Measurements from ENCODE around the gene PAQR9.

Gene PAQR9, protein sequence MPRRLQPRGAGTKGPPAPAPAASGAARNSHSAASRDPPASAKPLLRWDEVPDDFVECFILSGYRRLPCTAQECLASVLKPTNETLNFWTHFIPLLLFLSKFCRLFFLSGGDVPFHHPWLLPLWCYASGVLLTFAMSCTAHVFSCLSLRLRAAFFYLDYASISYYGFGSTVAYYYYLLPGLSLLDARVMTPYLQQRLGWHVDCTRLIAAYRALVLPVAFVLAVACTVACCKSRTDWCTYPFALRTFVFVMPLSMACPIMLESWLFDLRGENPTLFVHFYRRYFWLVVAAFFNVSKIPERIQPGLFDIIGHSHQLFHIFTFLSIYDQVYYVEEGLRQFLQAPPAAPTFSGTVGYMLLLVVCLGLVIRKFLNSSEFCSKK

DNA sequence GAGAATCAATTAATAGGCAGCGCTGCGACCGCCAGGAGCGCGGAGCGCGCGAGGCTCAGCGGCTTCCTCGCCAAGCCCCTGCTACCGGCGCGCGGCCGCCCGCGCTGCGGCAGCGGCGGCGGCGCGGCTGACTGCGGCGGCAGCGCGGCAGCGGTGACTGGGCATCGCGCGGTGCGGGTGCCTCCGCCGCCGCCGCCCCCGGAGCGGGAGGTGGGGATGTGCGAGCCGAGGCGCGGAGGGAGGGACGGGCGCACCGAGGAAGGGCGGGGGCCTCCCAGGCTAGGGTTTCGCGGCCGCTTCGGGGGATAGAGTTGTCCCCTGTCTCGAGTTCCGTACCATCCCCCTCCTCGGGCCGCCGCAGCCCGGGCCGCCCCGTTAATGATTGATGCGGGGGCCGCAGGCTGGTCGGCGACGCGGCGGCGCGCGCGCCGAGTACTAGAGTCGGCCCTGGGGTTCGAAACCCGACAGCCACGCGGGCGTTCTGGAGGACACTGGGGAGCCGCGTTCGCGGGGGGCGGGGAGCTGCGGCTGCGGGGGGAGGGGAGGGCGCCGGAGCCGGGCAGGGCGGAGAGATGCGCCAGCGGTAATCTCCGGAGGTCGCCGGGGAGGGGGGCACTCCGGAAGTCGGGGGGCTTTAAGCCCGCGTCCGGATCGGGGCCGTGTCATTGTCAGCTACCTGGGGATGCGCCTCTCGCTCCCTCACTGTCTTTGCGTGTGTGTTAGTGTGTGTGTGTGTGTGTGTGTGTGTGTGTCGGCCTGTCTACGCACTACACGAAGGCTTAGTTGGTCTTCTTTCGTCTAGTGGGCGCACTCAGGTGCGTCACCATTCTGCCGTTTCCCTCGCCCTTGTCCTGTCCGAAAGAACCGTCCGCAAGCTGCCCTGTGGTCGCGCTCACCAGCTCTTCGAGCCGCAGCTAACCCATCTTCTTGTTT, at the start of gene PAQR9:
PAQR9 (minus strand) TSS at position 159 of the 933 bp plus-strand sequence. CDS start 338 bp downstream, outside the sequence.
- Mint-ChIP-seq H3K36me3 (ENCODE audit: insufficient read depth) (peaks cover 4% of the 10 kb centered on the region), H3K27ac (ENCODE audit: low read depth) (no peak within 1 kb of the TSS), H3K9me3 (no peaks in the 10 kb centered on the region), H3K27me3 (peaks cover 85% of the 10 kb centered on the region), H3K4me1 (peaks cover 11% of the 10 kb centered on the region), H3K4me3 (peak within 1 kb of the TSS; percentile 80)
- DNase-seq (ENCODE audit: low spot score in 2 of 2) (no peak), ATAC-seq (replicated peaks; ENCODE audit: extremely low read depth, poor library complexity, severe bottlenecking) (peak; percentile 55)

DNA sequence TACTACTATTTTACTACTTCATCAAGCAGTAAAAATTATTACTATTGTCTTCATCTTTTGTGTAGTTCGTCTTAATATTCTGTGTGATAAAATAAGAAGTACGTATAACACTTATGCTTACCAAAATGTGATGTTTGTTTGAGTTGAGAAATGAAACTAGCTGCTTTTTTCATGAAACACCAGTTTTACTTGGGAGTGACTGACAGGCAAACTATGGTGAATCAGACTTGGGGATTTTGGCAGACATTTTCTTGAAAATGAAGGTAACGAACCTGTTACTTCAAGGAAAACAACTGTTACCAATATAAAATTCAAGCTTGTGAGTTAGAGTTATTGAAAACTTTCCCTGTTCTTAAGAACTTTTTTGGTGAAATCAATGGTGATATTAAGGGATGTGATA, 48.2 kb upstream of the PAQR9 start:
- DNase-seq (ENCODE audit: low spot score in 2 of 2) (no peak), ATAC-seq (replicated peaks; ENCODE audit: extremely low read depth, poor library complexity, severe bottlenecking) (no peak)
- Mint-ChIP-seq H3K9me3 (no peaks in the 10 kb centered on the region), H3K36me3 (ENCODE audit: insufficient read depth) (peaks cover 26% of the 10 kb centered on the region), H3K27ac (ENCODE audit: low read depth) (no peak overlapping the region), H3K27me3 (no peaks in the 10 kb centered on the region), H3K4me3 (no peak overlapping the region), H3K4me1 (peaks cover 51% of the 10 kb centered on the region)

DNA sequence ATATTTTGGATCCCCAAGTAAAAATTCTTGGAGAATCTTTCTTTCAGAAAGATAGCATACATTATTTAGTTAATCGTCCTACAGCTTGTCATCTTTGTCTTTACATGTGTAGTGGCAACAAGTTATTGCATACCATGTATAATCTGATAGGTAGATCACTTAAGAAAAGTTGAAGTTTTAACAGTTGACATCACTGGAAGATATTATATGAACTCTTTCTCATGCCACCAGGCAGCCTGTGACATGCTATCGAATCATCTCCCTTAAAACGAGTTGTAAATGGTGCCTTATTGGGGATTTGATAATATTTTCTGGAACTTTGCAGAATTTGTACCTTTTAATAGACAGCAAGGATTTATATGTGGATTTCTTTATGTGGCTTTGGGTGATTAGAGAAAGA, 46.5 kb upstream of the PAQR9 start:
- H3K9me3 Mint-ChIP-seq, result no peaks in the 10 kb centered on the region
- peaks cover 60% of the 10 kb centered on the region for H3K4me1 Mint-ChIP-seq
- peaks cover 24% of the 10 kb centered on the region for H3K36me3 Mint-ChIP-seq (ENCODE audit: insufficient read depth)
- H3K4me3 Mint-ChIP-seq, result no peak overlapping the region
- no peak overlapping the region for H3K27ac Mint-ChIP-seq (ENCODE audit: low read depth)
- DNase-seq (ENCODE audit: low spot score in 2 of 2) (no peak), ATAC-seq (replicated peaks; ENCODE audit: extremely low read depth, poor library complexity, severe bottlenecking) (no peak)
- H3K27me3 Mint-ChIP-seq, result no peaks in the 10 kb centered on the region

DNA sequence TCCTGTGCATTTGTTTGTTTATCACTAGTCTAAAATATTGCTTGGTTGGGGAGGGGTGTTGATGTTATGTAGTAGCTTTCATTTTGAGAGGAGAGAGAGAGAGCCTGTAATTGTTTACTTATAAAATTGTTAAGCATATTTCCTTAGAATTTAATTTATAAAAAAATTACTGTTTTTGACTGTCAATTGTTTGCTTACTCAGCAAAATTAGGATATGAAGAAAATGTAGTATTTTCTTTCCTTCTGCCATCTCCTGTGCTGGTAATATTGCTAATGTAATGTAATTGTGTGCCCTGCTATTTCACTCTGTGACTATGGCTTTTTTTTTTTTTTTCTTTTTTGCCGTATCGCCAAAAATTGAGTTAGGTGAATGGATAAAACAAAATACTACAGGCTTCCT, 41.3 kb upstream of the PAQR9 start:
- Mint-ChIP-seq H3K27ac (ENCODE audit: low read depth) (no peak overlapping the region), H3K36me3 (ENCODE audit: insufficient read depth) (peaks cover 18% of the 10 kb centered on the region), H3K4me3 (peak overlapping the region; percentile 43), H3K4me1 (peaks cover 68% of the 10 kb centered on the region), H3K9me3 (no peaks in the 10 kb centered on the region), H3K27me3 (no peaks in the 10 kb centered on the region)
- DNase-seq (ENCODE audit: low spot score in 2 of 2) (no peak), ATAC-seq (replicated peaks; ENCODE audit: extremely low read depth, poor library complexity, severe bottlenecking) (no peak)

DNA sequence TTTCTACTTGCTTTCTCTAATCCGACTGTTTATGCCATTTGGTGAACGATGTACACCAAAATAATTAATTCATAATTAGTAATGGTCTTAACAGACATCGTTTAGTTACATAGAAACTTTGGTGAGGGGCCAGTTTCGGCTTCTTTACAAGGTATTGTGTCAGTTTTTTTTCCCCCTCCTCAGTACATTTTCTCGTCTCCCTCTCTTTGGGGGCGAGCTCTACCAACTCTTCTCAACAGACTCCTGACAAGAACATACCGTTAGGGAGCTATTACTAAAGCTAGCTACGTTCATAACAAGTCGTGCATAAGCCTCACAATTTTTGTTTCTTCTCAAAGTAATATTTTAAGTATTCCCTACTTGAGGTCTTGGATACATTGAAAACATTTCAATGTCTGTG, 39.3 kb upstream of the PAQR9 start:
- Mint-ChIP-seq H3K27me3 (no peaks in the 10 kb centered on the region), H3K36me3 (ENCODE audit: insufficient read depth) (peaks cover 17% of the 10 kb centered on the region), H3K9me3 (no peaks in the 10 kb centered on the region), H3K4me1 (peaks cover 51% of the 10 kb centered on the region), H3K27ac (ENCODE audit: low read depth) (peak overlapping the region; percentile 95), H3K4me3 (peak overlapping the region; percentile 92)
- ATAC-seq (replicated peaks; ENCODE audit: extremely low read depth, poor library complexity, severe bottlenecking) (no peak), DNase-seq (ENCODE audit: low spot score in 2 of 2) (no peak)

DNA sequence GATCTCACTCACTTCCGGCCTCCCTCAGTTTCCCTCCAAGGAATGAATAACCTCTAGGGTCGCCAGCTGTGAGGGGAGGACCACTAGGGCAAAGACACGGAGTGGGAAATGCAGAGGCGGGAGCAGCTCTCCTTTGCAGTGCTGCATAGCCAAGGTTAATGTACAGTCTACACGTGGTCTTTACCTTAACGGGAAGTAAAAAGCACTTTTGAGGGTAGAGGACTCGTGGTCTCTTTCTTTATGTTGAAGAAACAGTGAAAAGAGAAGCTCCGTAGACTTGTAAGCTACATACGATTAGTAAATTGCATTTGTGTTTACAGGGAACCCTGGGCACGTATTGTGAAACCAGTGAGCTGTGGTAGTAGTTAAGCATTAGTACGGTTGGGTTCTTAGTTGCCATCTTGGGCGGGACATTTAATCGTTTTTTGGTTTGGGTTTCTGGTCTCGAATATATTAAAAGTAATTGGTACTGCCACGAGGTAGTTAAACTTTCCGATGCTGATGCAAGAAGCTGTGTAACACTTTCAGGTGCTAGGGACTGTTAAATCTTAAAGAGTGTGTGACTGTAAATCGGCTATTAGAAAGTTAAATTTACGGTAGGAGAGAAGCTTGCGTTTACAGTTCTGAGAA, 38.7 kb upstream of the PAQR9 start:
- Mint-ChIP-seq H3K27me3 (no peaks in the 10 kb centered on the region), H3K36me3 (ENCODE audit: insufficient read depth) (peaks cover 17% of the 10 kb centered on the region), H3K27ac (ENCODE audit: low read depth) (peak overlapping the region; percentile 95), H3K9me3 (no peaks in the 10 kb centered on the region), H3K4me3 (peak overlapping the region; percentile 92), H3K4me1 (peaks cover 45% of the 10 kb centered on the region)
- ATAC-seq (replicated peaks; ENCODE audit: extremely low read depth, poor library complexity, severe bottlenecking) (peak; percentile 27), DNase-seq (ENCODE audit: low spot score in 2 of 2) (no peak)

DNA sequence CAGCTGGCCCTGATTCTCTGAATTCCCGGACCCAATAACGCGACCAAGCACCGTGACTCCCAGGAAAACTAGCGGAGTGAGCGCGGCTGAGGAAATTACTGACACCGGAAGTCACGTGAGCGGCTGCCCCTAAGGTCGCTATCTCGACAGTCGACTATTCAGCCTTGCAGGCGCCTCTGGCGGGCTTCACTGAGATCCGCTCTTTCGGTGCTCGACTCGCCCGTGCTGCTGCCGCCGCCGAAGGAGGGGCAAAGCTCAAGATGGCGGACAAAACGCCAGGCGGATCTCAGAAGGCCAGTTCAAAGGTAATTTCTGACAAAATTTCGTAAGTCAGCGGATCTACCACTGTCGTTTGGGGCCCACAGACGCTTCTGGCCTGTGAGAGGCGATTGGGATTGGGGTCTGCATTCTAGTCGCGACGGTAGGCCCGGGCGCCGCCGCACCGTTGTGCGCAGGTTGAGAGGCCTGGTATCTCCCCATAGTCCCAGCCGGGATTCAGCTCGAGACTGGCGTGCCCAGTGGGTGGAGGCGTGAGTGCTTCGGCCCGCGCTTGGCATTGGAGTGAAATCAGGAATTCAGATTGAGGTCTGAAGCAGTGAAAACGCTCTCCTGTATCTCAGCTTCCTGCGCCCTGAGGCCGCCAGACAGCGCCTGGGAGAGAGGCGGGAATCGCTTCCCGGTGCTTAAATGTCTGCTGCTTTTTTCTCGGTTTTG, 38.1 kb upstream of the PAQR9 start, which contains the start of gene U2SURP:
U2SURP (plus strand) TSS at position 202 of the 714 bp plus-strand sequence; CDS start at position 261, 59 bp downstream.
- ATAC-seq (replicated peaks; ENCODE audit: extremely low read depth, poor library complexity, severe bottlenecking) (peak; percentile 92), DNase-seq (ENCODE audit: low spot score in 2 of 2) (peak; percentile 78 to 84)
- peaks cover 17% of the 10 kb centered on the region for H3K36me3 Mint-ChIP-seq (ENCODE audit: insufficient read depth)
- H3K27ac Mint-ChIP-seq (ENCODE audit: low read depth), result peak within 1 kb of the TSS; percentile 95
- no peaks in the 10 kb centered on the region for H3K27me3 Mint-ChIP-seq
- H3K9me3 Mint-ChIP-seq, result no peaks in the 10 kb centered on the region
- H3K4me1 Mint-ChIP-seq, result peaks cover 39% of the 10 kb centered on the region
- peak within 1 kb of the TSS; percentile 92 for H3K4me3 Mint-ChIP-seq

DNA sequence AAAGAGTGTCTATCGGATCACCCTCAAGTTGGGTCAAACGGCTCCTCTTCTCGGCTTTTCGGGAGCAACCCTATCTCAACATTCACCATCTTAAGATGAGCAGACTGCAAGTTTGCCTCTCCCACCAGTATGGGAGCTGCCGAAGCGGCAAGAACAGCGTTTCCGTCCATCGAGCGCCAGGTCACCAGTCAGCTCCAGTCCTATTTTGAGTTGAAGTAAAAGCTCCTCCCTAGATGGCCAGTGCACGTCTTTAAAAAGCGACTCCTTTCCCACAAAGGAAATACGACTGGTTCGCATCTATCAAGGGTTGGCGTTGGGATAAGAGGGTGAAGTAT, 37.5 kb upstream of the PAQR9 start:
- Mint-ChIP-seq H3K4me1 (peaks cover 33% of the 10 kb centered on the region), H3K27ac (ENCODE audit: low read depth) (peak overlapping the region; percentile 95), H3K27me3 (no peaks in the 10 kb centered on the region), H3K36me3 (ENCODE audit: insufficient read depth) (peaks cover 14% of the 10 kb centered on the region), H3K9me3 (no peaks in the 10 kb centered on the region), H3K4me3 (peak overlapping the region; percentile 92)
- no peak for DNase-seq (ENCODE audit: low spot score in 2 of 2)
- peak; percentile 69 for ATAC-seq (replicated peaks; ENCODE audit: extremely low read depth, poor library complexity, severe bottlenecking)

DNA sequence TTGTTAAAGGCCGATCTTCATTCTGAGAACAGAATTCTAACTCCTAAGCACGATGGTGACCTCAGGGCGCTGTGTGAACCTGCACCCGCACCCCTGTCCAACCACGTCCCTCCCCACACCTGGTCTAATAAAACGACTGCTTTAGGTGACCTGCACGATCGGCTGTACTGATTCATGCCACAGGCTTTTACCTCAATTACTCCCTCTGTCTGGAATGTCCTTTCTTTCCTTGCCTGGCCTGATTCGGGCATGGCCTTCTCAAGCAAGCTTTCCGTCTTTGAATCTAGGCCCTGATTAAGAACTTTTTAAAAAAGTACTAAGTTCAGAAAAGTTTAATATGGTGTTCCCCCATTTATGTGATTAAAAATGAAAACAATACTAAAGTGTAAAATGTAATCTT, 37.1 kb upstream of the PAQR9 start:
- peaks cover 14% of the 10 kb centered on the region for H3K36me3 Mint-ChIP-seq (ENCODE audit: insufficient read depth)
- H3K9me3 Mint-ChIP-seq, result no peaks in the 10 kb centered on the region

DNA sequence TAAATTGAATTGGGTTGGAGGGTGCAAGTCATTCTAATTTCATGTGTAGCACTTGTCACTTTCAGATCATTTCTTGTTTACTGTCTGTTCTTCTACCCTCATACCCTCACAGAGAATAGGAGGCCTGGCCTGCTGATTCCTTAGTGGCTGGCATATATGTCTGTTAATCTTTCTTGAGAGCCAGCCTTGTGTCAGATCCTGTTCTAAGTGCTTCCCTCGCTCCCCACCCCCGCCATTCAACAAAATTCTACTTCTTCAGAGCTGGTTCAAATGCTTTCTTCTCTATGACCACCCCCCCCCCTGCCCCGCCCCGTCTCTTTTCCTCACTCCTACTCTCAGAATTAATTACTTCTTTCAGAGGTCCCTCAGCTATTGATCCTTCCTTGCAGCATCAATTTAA, 36.4 kb upstream of the PAQR9 start:
- no peak overlapping the region for H3K27ac Mint-ChIP-seq (ENCODE audit: low read depth)
- H3K27me3 Mint-ChIP-seq, result no peaks in the 10 kb centered on the region
- no peaks in the 10 kb centered on the region for H3K9me3 Mint-ChIP-seq
- H3K4me1 Mint-ChIP-seq, result peaks cover 30% of the 10 kb centered on the region
- DNase-seq (ENCODE audit: low spot score in 2 of 2) (no peak), ATAC-seq (replicated peaks; ENCODE audit: extremely low read depth, poor library complexity, severe bottlenecking) (no peak)
- peak overlapping the region; percentile 92 for H3K4me3 Mint-ChIP-seq
- H3K36me3 Mint-ChIP-seq (ENCODE audit: insufficient read depth), result peaks cover 14% of the 10 kb centered on the region

More for the DNA sequence above, 37.1 kb upstream of the PAQR9 start:
- peak overlapping the region; percentile 95 for H3K27ac Mint-ChIP-seq (ENCODE audit: low read depth)
- peaks cover 31% of the 10 kb centered on the region for H3K4me1 Mint-ChIP-seq
- DNase-seq (ENCODE audit: low spot score in 2 of 2) (no peak), ATAC-seq (replicated peaks; ENCODE audit: extremely low read depth, poor library complexity, severe bottlenecking) (no peak)
- no peaks in the 10 kb centered on the region for H3K27me3 Mint-ChIP-seq
- peak overlapping the region; percentile 92 for H3K4me3 Mint-ChIP-seq

DNA sequence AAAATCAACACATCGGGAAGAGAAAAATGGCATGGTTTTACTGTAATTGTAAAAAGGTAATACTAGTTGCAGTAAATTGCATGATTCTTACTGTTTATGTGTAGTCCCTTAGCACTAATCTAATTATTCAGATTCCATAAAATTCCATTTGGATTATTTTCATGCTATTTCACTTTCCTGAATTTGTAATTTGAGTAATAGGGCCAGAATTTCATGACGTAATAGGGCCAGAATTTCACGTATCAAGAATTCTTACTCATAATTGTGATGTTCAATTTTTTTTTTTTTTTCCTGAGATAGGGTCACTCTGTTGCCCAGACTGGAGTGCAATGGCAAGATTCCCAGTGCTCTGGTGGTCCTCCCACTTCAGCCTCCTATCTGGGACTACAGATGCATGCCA, 35.0 kb upstream of the PAQR9 start:
- peaks cover 32% of the 10 kb centered on the region for H3K4me1 Mint-ChIP-seq
- no peak overlapping the region for H3K27ac Mint-ChIP-seq (ENCODE audit: low read depth)
- ATAC-seq (replicated peaks; ENCODE audit: extremely low read depth, poor library complexity, severe bottlenecking) (no peak), DNase-seq (ENCODE audit: low spot score in 2 of 2) (no peak)
- H3K4me3 Mint-ChIP-seq, result no peak overlapping the region
- peaks cover under 1% of the 10 kb centered on the region for H3K27me3 Mint-ChIP-seq
- peaks cover 14% of the 10 kb centered on the region for H3K36me3 Mint-ChIP-seq (ENCODE audit: insufficient read depth)
- no peaks in the 10 kb centered on the region for H3K9me3 Mint-ChIP-seq

DNA sequence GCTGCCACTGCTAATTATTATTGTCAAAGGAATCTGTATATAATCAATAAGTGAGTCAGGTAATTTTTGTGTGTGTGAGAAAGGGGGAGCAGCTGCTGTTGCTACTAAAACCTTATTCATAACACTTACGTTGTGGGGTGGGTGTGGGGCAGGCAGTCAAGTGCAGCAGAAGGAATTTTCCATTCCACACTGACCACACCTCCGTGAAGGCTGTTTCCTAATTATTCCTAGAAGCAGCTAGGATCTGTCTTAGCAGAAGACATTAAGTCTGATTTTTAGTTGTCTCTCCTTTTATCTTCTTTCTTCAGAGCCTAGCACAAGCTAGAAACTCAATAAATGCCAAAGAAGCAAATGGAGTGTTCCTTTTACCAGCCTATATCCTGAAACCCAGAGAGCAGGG, 33.9 kb upstream of the PAQR9 start:
- ATAC-seq (replicated peaks; ENCODE audit: extremely low read depth, poor library complexity, severe bottlenecking) (no peak), DNase-seq (ENCODE audit: low spot score in 2 of 2) (no peak)
- H3K27me3 Mint-ChIP-seq, result peaks cover 11% of the 10 kb centered on the region
- H3K9me3 Mint-ChIP-seq, result no peaks in the 10 kb centered on the region
- H3K36me3 Mint-ChIP-seq (ENCODE audit: insufficient read depth), result peaks cover 14% of the 10 kb centered on the region
- H3K4me1 Mint-ChIP-seq, result peaks cover 23% of the 10 kb centered on the region
- no peak overlapping the region for H3K27ac Mint-ChIP-seq (ENCODE audit: low read depth)
- H3K4me3 Mint-ChIP-seq, result no peak overlapping the region

Data from central memory CD8-positive, alpha-beta T cell (primary cell).